HepG2 (cell line): Measurements from ENCODE around the gene HINT2. TPM values are rescaled to one million over a fixed set of nuclear protein-coding genes. Genes with fewer than 3 reads are reported as not detected.

Experiments
- ADNP ChIP-seq: sonication (generic); formaldehyde crosslinking; IDR thresholded peaks from 2 replicates; pipeline ENCODE4 v1.4.0; 2020; ENCODE audit warnings: missing genetic modification reagents
- ATAD3A ChIP-seq: sonication (generic); formaldehyde crosslinking; IDR thresholded peaks from 2 replicates; pipeline ENCODE4 v1.4.0; 2020; ENCODE audit warnings: missing genetic modification reagents
- CREM ChIP-seq, 2 experiments: sonication (generic) in 1 of 2; formaldehyde crosslinking in 1 of 2; IDR thresholded peaks; 2 replicates each; pipeline versions ENCODE4 v1.4.0 to v1.6.1; 2016 to 2020; ENCODE audit warnings: antibody characterized with exemption in 1 of 2, mild to moderate bottlenecking in 1 of 2, missing genetic modification reagents in 1 of 2
- DBP ChIP-seq: sonication (generic); formaldehyde crosslinking; IDR thresholded peaks from 2 replicates; pipeline ENCODE4 v1.4.0; 2020; ENCODE audit warnings: missing genetic modification reagents; ENCODE audit errors: not compliant biosample characterization
- DDIT3 ChIP-seq: sonication (generic); formaldehyde crosslinking; IDR thresholded peaks from 2 replicates; pipeline ENCODE4 v1.4.0; 2020; ENCODE audit warnings: mild to moderate bottlenecking, missing genetic modification reagents
- HES4 ChIP-seq: sonication (generic); formaldehyde crosslinking; IDR thresholded peaks from 2 replicates; pipeline ENCODE4 v1.9.0; 2021; ENCODE audit warnings: mild to moderate bottlenecking, missing genetic modification reagents, borderline replicate concordance
- IRF9 ChIP-seq: sonication (generic); formaldehyde crosslinking; IDR thresholded peaks from 2 replicates; pipeline ENCODE4 v1.8.0; 2022; ENCODE audit warnings: missing genetic modification reagents, mild to moderate bottlenecking, borderline replicate concordance
- MIXL1 ChIP-seq: IDR thresholded peaks from 2 replicates; pipeline ENCODE4 v1.6.1; 2016
- SAP130 ChIP-seq: IDR thresholded peaks from 2 replicates; pipeline ENCODE4 v1.6.1; 2016; ENCODE audit warnings: low read depth
- SKIL ChIP-seq: sonication (generic); formaldehyde crosslinking; IDR thresholded peaks from 2 replicates; pipeline ENCODE4 v1.8.0; 2022; ENCODE audit warnings: missing genetic modification reagents, mild to moderate bottlenecking, moderate library complexity, borderline replicate concordance
- SMC3 ChIP-seq: IDR thresholded peaks from 2 replicates; pipeline ENCODE4 v1.6.1; 2011; ENCODE audit warnings: low read length, improper control_type of control experiment
- SNRNP70 ChIP-seq: fragments of 200-400 bp; formaldehyde crosslinking; IDR thresholded peaks from 2 replicates; pipeline ENCODE4 v1.6.1; 2017; ENCODE audit warnings: mild to moderate bottlenecking, low read depth, low read length, moderate library complexity
- TBX2 ChIP-seq: sonication (generic); formaldehyde crosslinking; IDR thresholded peaks from 2 replicates; pipeline ENCODE4 v1.5.0; 2020; ENCODE audit warnings: missing genetic modification reagents, mild to moderate bottlenecking, borderline replicate concordance
- TFAP4 ChIP-seq: sonication (generic); IDR thresholded peaks from 2 replicates; pipeline ENCODE4 v1.6.1; 2016; ENCODE audit warnings: low read depth, borderline replicate concordance
- TP53 ChIP-seq: sonication (generic); formaldehyde crosslinking; conservative IDR thresholded peaks from 2 replicates; pipeline ENCODE4 v1.4.0; 2020; ENCODE audit warnings: missing genetic modification reagents
- XRCC5 ChIP-seq: fragments of 200-400 bp; formaldehyde crosslinking; optimal IDR thresholded peaks from 2 replicates; pipeline ENCODE3; 2017; ENCODE audit warnings: mild to moderate bottlenecking, low read length
- ZFX ChIP-seq: sonication (generic); formaldehyde crosslinking; IDR thresholded peaks from 2 replicates; pipeline ENCODE4 v1.4.0; 2020; ENCODE audit warnings: mild to moderate bottlenecking, low read depth, missing genetic modification reagents, moderate library complexity
- ZNF512B ChIP-seq: sonication (generic); formaldehyde crosslinking; IDR thresholded peaks from 2 replicates; pipeline ENCODE4 v1.5.1; 2020; ENCODE audit warnings: missing genetic modification reagents, mild to moderate bottlenecking, borderline replicate concordance
- ZNF567 ChIP-seq: sonication (generic); formaldehyde crosslinking; IDR thresholded peaks from 2 replicates; pipeline ENCODE4 v1.8.1; 2023; ENCODE audit warnings: mild to moderate bottlenecking, missing genetic modification reagents, borderline replicate concordance
- ZNF775 ChIP-seq: sonication (generic); formaldehyde crosslinking; IDR thresholded peaks from 2 replicates; pipeline ENCODE4 v1.4.0; 2020; ENCODE audit warnings: missing genetic modification reagents, mild to moderate bottlenecking, moderate library complexity, borderline replicate concordance
- ZNF781 ChIP-seq: sonication (generic); formaldehyde crosslinking; IDR thresholded peaks from 2 replicates; pipeline ENCODE4 v1.5.1; 2020; ENCODE audit warnings: borderline replicate concordance, mild to moderate bottlenecking, missing genetic modification reagents; ENCODE audit errors: not compliant biosample characterization
- polyA plus RNA-seq, 8 experiments: library from polyadenylated mRNA; depleted of rRNA in 3 of 8; stranded (reverse) in 7 of 8; unstranded in 1 of 8; fragments of >200 nt; fragmentation: Illumina TruSeq in 4 of 8; extraction: Trizol in 4 of 8; gene quantifications; 2 replicates each; pipeline versions ENCODE4 v1.2.1 to v1.2.3, GENCODE V29; 2011 to 2016; ENCODE audit warnings: low read depth in 4 of 8, missing spikeins in 1 of 8, mixed read lengths in 1 of 8; ENCODE audit not compliant: insufficient read depth in 1 of 8
- total RNA-seq, 5 experiments: library from RNA; depleted of rRNA; stranded (reverse); fragments of >200 nt; fragmentation: Illumina TruSeq; extraction: Trizol; gene quantifications; 2 replicates each; pipeline ENCODE4 v1.2.3, GENCODE V29; 2016; ENCODE audit warnings: low read depth in 1 of 5

Gene HINT2
- total and polyA plus RNA-seq, 2 of the 13 experiments (the other 11 are each of a cell fraction or from before 2014, with no cell fraction given) = 37.9 to 56.2 TPM

- TF ChIP-seq XRCC5 (peak; percentile 47), SAP130 (0 out of 2 replicates have a peak, but pooled peaks have one; percentile 21), CREM (IDR thresholded peaks at IDR 0.05) (no peak), CREM (CRISPR knock-in tag; IDR thresholded peaks at IDR 0.05) (no peak), SNRNP70 (no peak), HES4 (no peak), TFAP4 (no peak), ATAD3A (CRISPR knock-in tag) (no peak), SKIL (CRISPR knock-in tag) (no peak), ZNF775 (CRISPR knock-in tag) (no peak), ZNF512B (CRISPR knock-in tag) (no peak), ZNF567 (CRISPR knock-in tag) (0 out of 2 replicates have a peak, but pooled peaks have one; percentile 69), SMC3 (peak; percentile 61), ADNP (no peak), TBX2 (peak; percentile 40; the same call in 1 of the 2 replicates), TP53 (0 out of 2 replicates have a peak, but pooled peaks have one; percentile 61), ZFX (CRISPR knock-in tag) (0 out of 2 replicates have a peak, but pooled peaks have one; percentile 27), DDIT3 (CRISPR knock-in tag) (no peak), IRF9 (CRISPR knock-in tag) (0 out of 2 replicates have a peak, but pooled peaks have one; percentile 56), DBP (no peak), MIXL1 (peak; percentile 61; the same call in 1 of the 2 replicates), ZNF781 (CRISPR knock-in tag) (peak; percentile 57)
Observed at GRCh38 chr9:35826071-35826701, 11.3 kb upstream of the HINT2 start (continued).
